ENCODE data around the gene TAGLN2.
A peak's percentile ranks its signal among the peaks of the same experiment; 100 is the strongest.

TAGLN2 gene

DNA sequence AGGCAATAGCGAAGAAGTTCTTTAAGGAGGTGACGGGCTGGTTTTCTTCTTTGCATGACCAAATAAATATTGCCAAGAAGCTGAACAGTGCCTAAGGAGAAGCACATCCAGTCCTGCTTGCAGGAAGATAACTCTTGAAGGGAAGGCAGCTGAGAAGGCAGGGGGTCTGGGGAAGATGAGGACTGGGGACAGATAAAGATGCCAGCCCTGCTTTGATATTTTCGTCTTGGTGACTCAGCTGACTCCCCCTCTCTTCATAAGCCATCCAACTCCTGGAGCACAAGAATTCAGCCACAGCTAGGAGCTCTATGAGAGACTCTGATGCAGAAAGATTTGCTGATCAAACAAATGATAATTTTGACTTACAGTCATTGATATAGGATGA, 28.8 kb downstream of the TAGLN2 start:
- DNase-seq: no peak

DNA sequence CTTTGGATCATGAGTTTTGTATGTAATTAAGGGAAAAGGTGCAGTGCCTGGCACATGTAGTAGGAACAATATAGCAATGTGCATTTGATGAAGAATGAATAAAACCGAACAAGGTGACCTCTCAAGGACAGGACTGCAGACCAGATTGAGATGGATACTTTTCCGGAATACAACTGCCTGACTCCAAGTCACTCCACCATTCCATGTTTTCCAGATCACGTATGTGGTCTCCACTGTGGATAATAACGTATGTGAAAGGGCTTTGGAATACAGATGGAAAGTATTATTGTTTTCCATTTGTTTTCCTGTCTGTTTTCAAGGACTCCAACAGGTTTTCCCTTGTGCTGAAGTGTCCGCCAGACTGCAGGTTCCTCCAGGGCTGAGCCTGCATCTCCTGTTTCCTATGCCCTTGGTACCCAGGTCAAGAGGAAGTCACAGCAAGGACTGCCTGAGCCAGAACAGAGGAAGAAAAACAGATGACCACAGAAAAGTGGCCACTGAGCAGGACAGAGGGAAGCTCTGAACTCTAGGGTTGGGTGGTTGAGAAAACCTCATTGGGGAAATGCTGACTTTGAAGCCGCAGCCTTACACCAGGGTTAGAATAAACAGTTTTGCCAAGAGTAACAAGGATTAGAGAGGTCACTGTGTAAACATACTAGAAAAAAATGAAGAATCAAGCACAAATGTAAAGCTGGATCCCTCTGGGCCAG, 29.3 kb downstream of the TAGLN2 start:
- DNase-seq: no peak

DNA sequence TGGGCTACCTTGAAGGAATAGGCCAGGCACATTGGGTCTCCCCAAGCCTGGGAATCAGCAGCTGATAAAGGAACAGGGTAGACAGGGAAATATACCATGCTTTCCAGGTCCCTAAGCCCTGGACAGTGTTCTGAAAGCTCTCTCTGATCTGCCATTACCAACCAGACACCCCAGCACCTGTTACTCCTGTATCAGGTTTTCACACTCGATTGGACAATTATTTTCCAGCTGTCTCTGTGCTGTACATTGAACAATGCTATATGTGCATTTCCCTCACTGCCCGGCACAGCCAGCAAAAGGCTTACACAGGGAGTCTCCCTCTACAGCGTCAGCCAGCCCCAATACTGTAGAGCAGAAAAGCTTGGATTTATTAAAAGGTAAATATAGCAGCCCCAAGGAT, 30.0 kb downstream of the TAGLN2 start:
- no peak for DNase-seq

DNA sequence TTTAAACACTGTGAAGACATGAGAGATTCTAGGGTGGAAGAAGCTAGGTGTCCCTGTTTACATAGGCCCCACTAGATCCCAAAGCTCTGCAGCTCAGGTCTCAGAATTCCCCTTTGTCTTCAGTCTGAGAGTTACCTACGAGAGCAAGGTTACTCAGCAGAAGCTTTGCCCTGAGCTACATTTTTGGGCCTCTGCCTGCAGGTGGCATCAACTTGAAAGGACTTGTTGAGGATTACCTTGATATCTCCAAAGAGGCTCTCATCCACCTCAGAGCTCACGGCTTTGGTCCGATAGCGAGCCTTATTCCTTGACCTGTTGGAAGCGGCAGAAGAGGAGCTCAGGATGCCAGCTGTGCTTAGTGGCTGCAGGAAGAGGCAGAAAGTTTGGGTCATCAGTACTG, 32.4 kb downstream of the TAGLN2 start:
- no peak for DNase-seq

DNA sequence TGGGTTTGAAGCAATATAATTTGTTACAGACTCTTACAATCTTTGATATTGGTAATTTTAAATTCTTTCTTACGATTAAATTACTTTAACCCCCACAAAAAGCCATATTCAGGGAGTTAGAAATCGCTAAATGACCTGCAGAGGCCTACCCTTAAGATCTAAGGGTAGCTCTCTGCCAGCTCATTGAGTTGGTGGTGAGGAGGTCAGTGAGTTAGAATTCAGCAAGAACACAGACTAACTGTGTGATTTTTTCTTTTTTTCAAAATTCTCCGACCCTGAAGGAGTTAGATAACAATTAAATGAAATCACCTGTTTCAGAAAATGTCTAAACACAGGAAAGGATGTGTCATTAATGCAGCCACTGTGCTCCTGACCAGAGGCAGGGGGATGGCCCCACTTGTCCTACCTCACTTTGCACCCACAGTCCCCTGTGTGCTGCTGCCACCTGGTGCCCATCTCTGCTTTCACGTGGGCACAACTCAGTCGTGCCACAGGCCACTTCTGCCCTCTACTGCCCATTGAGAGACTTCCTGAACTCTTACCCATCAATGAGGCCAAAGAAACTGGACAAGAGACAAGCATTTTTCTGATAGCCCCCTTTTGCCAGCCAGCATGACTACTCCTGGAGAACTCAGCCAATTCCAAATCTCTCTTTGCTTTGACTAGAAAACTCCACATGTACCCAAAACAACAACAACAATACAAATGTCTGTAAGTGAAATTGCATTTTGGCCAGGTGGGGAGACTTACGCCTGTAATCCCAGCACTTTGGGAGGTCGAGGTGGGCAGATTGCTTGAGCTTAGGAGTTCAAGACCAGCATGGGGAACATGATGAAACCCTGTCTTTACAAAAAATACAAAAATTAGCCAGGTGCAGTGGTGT, 33.8 kb downstream of the TAGLN2 start:
- peak; percentile 59 for DNase-seq

DNA sequence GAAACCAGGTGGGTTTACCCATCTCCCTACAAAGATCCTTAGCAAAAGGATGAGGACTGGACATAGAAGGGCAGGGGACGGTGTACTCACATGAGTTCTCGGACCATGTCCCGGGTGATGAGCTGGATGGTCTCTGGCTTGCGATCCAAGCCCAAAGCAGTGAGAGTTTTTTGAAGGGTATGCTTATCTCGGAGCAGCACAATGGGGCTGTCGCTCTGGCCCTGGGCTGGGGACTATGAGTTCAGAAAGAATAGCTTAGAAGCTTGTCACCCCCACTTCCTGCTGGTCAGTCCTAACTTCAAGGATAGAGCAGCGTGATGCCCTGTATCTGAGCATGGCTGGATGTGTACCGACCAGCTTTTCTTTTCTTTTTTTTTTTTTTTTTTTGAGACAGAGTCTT, 34.9 kb downstream of the TAGLN2 start:
- no peak for DNase-seq

DNA sequence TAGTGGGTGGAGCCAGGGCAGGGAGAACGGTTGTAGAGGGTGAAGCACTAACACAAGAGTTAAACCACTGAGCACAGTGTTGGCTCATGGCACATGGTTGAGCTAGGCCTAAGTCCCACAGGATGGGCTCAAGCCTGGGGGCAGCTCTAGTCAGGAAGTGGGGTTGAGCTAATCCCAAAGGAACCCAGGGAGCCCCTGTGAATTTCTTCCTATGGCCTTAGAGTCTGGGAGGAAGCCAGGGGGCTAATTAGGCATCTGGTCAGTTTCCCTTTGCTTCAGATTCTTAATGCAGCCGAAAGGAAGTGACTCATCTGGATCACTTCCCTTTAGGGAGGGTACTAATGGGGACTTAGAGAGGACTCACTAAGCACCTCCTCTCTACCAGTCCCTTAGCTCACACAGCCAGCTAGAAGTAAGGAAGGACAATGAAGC, 35.5 kb downstream of the TAGLN2 start:
- no peak for DNase-seq

DNA sequence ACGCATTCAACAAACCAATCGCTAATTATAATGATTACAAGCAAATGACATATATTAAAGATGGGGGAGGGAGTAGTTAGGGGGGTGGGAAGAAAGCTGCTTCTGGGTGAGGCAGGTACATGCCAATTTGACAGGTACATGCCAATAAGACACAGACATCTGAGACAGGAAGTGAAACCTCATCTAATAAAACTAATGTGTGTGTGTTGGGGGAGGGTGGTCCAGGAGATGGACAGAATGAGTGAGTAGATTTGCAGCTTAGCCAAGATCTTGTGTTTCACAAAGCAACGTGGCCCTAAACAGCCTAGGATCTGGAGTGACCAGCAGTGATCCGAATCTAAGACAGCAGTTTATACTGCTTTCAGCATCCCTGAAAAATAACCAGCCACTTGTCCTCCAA, 36.1 kb downstream of the TAGLN2 start:
- DNase-seq: no peak

DNA sequence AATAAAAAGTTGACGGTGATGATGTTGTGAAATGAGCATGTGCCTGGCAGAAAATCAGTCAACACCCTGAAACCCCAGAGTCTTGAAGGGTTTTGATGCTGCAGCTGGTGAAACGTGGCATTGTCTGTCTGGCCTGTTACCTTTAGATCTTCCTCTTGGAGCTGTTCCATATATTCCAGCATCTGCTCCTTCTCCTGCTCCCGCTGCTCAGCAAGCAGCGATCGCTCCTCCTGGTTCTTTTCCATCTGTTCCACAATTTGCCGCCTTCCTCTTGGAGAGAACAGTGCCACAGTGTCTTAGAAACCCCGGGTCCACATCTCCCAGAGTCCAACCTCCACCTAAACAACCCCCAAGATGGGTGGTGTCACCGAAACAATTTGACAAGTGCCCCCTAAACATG, 41.0 kb downstream of the TAGLN2 start:
- DNase-seq: peak; percentile 71

DNA sequence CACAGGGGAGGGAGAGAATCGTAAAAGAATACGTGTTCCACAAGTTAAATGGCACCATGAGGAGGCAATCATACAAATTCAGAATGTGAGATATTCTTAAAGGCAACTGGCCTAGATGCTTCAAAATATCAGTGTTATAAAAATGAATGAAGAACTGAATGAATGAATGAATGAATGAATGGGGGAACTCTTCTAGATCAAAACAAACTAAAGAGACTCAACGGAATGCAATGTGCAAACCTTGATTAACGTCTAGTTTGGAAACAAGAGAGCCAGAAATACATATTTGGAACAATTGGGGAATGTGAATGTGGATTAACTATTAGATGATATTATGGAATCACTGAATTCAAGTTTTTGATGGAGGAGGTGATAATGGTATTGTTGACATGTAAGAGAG, 42.2 kb downstream of the TAGLN2 start:
- DNase-seq: no peak

DNA sequence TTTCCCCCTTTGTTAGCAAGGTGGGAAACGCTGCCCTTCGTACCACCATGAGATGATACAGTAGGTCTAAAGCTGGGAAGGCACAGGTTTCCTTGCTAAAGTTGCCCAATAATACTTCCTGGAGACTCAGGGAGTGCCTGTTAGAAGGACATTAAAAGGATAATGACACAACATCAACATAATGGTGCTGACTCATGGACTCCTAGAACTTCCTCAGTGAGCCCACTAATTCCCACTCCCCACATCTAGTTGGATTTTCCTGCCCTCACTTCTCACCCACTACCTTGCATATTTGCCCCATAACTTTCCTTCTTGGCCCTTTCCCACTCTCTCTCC, 42.8 kb downstream of the TAGLN2 start:
- DNase-seq: no peak

DNA sequence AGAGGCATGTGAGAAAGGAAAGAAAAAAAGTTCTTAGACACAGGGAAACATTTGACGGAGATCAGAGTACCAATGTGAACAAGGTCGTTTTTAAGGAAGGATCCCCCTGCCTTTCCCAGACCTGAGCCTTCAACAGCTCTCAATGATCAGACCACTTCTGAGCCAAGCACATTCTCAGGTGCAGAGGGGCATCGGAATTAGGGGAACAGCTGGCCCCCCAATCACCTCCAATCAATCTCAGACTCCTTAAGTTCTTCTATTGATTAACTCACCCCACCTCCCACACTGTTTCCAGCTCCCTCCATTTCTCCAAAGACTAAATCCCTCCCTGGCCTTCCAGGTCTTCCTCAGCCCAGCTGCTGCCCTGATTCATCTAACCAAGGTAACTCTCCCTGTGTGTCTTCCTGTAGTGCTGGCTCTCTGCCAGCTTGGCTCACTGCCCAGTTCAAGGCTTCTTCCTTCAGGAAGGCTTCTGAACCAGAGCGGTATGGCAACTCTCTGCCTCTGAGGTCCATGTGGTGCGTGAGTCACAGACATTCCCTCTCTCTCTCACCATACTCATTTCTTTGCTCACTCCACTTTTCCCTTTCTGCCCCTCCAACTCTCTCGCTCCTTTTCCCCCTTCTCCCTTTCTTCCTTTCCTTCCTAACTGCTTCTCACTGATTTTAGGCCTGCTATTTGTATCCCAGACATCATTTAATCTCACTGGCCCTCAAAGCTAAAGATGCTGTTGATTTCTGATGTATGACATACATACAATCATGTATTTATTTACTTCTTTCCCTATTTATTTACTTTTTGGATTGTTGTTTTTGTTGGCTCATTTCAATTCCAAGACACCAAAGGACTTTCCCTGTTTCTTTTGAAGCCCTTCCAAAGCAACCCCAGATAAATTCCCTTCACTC, 43.4 kb downstream of the TAGLN2 start:
- DNase-seq: no peak

DNA sequence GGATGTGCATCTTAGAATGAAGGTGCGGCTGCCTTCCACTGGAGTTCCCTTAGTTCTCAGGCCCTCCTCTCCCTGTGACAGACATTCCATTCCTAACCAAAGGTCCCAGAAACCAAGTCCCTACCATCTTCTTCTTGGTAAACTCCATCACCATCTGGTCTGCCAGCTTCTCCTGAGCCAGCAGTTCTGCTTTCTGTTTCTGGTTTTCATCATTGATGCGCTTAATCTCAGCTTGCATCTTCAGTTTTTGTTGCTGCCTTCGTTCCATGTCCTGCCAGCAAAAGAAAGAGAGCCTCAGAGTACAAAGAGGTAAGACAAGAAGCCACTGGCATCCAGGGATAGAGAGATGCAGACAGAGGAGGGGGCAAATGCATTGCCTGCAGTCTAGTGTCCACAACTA, 44.9 kb downstream of the TAGLN2 start:
- DNase-seq: no peak

DNA sequence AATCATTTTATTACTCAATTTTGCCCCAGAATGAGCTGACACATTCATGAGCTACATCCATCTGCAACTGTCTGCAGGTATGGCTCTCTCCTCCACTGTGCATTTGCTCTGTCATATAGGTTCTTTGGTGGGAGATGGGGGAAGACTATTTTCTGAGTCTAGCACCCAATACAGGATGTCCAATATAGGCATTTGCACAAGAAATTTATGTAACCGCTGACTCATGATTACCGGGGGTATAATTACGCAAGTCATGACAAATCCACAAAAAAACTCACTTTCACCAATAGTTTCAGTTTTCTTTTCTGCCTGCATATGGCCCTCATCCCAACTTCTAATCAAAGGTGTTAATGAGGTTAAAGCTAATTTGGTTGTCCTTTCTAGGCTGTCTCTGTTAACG, 45.3 kb downstream of the TAGLN2 start:
- no peak for DNase-seq

DNA sequence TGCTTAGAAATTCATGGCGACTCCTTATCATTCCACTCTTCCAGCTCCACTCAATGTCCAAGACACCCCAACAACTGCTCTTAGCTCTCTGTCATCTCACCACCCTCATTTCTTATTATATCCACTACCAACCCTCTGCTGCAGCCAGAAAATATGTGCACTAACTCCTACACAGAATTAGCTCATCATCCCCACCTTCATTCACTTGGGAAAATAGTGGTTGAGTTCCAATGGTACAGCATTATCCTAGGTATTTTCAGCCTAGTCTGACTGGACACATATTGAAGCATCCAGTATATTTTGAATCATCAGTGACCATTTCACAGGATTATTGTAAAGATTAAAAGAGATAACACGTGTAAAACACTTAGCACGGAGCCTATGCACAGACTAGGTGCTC, 46.2 kb downstream of the TAGLN2 start:
- no peak for DNase-seq

DNA sequence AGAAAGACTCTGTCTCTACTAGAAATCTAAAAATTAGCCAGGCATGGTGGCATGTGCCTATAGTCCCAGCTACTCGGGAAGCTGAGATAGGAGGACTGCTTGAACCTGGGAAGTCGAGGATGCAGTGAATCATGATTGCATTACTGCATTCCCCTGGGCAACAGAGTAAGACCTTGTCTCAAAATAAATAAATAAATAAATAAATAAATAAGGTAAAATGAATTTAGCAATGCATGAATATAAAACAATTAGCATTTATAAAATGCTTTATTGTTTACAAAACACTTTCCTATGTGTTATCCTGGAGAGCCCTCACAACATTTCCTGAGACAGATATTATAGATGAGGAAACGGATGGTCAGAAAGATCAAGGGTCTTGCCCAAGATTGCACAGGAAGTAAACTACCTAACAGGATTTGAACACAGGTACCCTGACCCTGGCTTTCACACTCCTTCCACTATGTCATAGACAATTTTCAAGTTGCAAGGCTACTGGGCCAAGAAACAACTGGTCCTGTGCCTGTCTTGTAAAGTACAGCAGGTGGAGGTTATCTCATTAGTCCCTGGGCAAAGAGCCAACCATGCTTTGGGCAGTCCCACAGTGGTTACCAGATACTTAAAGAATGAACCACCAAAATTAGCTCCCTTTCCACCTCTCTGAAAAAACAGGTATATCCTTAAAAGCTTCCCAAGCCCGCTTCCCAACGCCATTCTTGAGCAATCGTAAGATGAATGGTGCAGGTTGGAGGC, 47.4 kb downstream of the TAGLN2 start:
- no peak for DNase-seq

DNA sequence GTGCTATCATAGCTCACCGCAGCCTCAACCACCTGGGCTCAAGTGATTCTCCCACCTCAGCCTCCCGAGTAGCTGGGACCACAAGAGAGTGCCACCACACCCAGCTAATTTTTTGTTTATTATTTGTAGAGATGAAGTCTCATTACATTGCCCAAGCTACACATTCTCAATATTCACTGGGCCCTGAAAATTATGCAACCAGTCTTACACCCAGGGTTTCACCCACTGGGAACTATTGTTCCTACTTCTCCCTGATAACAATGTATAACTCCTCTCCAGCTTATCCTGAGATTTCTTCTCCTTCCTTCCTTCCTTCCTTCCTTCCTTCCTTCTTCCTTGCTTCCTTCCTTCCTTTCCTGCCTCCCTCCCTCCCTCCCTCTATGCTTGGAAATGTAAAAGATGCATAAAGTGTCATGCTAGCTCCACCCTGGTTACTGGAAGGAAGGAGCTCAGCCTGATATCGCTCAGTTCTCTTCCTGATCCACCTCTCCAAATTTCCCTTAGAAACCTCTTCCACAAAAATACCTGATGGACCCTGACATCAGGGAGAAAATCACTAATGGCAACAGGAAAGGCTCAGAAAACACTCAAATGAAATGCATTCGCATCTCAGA, 51.7 kb downstream of the TAGLN2 start:
- no peak for DNase-seq

DNA sequence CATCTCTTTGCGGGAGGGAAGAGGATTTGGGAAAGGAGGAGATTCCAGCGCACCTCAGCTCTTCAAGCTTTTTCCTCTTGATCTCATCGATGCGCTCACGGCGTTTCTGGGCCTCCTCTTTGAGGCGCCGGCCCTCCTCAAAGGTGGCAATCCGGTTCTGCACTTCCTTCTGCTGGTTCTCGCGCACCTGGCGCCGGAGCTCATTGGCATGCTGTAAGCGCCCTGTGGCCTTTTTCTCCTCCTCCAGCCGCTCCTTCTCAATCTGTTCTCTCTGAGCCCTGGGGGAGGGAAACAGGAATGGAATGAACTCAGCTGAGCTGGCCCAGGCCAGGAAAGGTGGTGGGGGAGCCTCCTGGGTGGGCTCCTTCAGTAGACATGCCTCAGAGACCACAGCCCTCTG, 52.4 kb downstream of the TAGLN2 start:
- DNase-seq: no peak

DNA sequence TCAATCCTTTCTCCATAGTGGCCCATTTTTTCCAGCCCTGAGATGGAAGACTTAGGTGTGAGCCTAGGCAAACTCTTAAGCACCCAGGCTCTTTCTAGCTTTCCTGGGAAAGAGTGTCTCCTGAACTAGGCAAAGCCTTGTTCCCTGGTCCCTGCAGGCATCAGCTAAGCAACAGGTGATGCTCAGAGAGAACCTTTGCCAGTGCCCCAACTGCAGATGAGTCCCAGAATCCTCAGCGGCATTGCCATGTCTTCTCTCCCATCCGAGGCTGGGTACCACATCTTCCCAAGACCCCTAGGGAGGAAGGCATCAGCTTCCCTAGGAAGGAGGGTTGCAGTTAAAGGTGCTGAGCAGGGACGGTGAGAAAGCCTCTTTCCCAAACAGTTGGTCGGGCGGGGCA, 54.6 kb downstream of the TAGLN2 start:
- DNase-seq: no peak

DNA sequence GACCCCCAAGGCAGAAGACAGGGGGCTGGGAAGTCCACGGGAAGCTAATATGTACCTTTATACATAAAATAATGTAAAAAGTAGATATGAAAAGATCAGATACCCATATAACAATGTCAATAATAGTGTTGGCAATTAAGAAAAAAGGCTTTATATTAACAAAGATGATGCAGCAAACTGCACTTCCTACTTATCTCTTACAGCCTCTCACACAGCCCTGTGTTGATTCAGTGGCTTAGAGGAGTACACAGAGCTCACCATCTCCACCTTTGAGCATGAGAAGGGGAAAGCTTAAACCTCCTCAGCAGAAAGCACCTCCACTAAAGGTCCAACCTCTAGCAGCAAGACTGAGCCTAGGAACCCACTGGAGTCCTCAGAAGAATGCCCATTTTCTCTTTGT, 55.7 kb downstream of the TAGLN2 start:
- DNase-seq: no peak

DNA sequence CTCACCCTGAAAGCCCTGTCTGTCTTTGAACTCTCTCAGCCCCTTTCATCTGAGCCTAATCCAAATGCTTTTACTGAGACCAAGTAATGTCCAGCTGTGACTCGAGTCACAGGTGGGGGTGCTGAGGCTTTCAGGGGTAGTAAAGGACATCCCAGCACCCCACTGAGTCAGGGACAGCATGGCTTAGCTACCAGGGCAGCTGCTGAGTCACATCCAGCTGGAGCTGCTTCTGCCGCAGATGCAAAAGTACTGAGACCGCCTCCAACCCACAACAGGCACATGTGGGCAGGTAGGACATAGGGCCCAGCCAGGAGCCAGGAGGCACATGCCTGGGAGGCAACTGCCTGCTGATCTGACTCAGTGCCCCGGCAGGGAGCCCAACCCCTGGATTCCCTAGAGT, 56.1 kb downstream of the TAGLN2 start:
- no peak for DNase-seq

DNA sequence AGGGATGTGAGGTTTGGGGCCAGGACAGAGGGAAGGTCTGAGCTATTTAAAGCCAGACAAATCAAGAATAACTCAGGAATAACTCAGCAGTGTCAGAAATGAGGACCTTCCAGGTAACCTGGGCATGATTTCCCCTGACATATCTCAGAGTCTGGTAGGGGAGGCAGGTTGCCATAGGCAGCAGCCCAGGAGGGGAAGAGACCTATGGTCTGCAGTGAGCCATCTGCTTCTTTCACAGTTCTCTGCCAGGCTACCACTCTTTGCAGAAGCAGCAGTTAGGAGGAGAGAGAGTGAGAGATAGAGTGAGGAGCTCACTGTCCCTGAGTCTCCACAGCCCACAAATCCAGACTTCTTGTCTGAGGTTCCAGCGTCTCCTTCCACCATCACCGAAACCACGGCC, 56.5 kb downstream of the TAGLN2 start:
- peak; percentile 53 for DNase-seq

Measured in NCI-H1694 treated with DMSO at 0.1 percent for 48 hours (cell line).